HG03280 (cell line): ENCODE measurements around the gene CFAP58.
A peak's percentile ranks its signal among the peaks of the same experiment; 100 is the strongest.

Experiments used
- ATAC-seq: cut with Tn5 transposase; IDR thresholded peaks from one replicate; pipeline ENCODE4 v1.9.1; 2021; ENCODE audit warnings: mild to moderate bottlenecking, moderate library complexity; ENCODE audit not compliant: unreplicated experiment

Gene CFAP58, protein sequence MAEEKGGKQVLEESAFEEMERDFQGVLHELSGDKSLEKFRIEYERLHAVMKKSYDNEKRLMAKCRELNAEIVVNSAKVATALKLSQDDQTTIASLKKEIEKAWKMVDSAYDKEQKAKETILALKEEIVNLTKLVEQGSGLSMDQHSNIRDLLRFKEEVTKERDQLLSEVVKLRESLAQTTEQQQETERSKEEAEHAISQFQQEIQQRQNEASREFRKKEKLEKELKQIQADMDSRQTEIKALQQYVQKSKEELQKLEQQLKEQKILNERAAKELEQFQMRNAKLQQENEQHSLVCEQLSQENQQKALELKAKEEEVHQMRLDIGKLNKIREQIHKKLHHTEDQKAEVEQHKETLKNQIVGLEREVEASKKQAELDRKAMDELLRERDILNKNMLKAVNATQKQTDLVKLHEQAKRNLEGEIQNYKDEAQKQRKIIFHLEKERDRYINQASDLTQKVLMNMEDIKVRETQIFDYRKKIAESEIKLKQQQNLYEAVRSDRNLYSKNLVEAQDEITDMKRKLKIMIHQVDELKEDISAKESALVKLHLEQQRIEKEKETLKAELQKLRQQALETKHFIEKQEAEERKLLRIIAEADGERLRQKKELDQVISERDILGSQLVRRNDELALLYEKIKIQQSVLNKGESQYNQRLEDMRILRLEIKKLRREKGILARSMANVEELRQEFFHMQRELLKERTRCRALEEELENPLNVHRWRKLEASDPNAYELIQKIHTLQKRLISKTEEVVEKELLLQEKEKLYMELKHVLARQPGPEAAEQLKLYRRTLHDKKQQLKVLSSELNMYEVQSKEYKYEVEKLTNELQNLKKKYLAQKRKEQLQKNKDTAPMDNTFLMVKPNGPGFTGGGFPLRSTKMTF

GRCh38 chr10:104353325-104354048 is at the start of gene CFAP58:
Gene CFAP58 (plus strand): TSS chr10:104353833. CDS start chr10:104353898, 65 bp downstream.
- peak; percentile 53 for ATAC-seq

GRCh38 chr10:104304356-104304745 is 49.3 kb upstream of the CFAP58 start:
- no peak for ATAC-seq

DNA sequence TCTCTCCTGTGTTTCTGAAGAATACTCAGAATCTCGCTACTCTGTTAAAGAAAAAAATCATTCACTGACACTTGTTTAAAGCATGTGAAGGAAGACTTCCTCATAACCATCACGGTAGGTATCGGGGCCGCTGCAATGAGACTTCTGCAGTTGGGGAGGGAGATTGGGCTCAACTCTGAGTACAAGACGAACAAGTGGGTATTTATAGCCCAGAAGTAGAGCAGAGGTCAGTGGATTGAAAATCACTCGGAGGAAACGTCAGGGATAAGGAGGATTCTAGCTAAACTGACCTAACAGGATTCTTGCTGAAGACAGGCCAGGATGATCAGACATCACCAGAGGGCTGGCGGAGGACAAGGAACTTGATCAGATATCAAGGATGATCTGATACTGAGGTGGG is 48.7 kb upstream of the CFAP58 start:
- ATAC-seq: no peak

- ATAC-seq: no peak
Observed at GRCh38 chr10:104306897-104307296, 46.7 kb upstream of the CFAP58 start.

- no peak for ATAC-seq
Observed at GRCh38 chr10:104307576-104308438, 45.8 kb upstream of the CFAP58 start.

DNA sequence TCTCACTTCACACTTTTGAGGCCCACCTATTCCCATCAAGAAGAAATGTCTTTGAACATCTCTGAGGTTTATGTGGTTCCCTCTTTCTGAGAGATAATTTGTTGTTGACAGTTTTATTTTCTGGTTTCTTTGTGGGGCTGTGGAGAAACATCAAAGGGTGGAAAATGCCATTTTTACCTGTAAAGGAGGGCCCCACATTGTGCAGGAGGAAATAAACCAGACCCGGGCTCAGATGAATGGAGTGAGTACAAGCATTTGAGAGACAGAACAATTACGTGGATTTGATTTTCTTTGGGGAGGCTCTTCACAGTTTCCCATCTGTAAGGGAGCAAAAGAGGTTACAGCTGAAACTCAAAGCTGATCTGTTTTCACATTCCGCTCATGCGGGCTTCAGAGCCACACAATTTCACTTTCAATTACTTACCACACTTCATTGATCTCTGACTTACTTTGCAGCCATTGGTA is 45.2 kb upstream of the CFAP58 start:
- peak; percentile 64 for ATAC-seq

- ATAC-seq: no peak
Observed at GRCh38 chr10:104309980-104310978, 43.4 kb upstream of the CFAP58 start.

- ATAC-seq: no peak
Observed at GRCh38 chr10:104311184-104311720, 42.4 kb upstream of the CFAP58 start.

- no peak for ATAC-seq
Observed at GRCh38 chr10:104314591-104315485, 38.8 kb upstream of the CFAP58 start.

DNA sequence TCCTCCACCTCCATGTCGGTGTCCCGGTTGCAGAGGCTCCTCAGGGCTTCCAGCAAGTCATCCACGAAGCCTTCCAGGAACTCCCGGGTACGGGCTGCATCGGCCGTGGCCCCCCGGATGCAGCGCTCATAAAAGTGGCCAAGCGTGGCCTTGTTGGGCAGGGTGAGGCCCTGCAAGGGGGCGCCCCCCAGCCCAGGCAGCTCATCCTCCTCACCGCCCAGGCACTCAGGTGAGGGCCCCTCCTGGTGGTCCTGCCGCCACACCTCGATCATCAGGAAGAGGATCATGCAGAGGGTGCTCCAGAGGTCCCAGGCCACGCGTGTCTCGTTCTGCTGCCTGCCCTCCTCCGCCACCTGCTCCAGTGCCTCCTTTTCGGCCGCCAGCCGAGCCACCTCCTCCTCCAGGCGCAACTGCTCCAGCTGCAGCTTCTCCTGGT is 38.1 kb upstream of the CFAP58 start:
- ATAC-seq: no peak

- ATAC-seq: no peak
Observed at GRCh38 chr10:104316321-104317099, 37.1 kb upstream of the CFAP58 start.

DNA sequence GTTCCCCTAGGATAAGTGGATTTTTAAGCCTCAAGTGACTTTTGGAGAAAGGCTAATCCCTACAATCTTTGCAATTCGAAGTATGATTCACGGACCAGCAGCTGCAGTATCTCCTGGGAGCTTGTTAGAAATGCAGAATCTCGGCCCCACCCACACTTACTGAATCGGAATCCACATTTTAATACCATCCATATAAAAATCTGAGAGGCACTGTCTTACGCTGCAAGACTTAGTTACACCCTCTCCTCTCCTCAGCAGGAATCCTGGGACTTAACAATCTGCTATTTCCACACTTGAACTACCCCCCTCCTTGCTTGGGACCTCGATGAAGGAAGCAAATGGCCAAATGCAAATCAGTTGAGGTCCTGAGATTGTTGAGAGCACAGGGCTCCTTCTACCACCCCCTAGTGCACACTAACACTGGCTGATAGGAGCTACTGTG is 36.3 kb upstream of the CFAP58 start:
- ATAC-seq: no peak

GRCh38 chr10:104317726-104318299 is 35.8 kb upstream of the CFAP58 start:
- ATAC-seq: no peak

GRCh38 chr10:104318326-104318725 is 35.3 kb upstream of the CFAP58 start:
- ATAC-seq: no peak

- ATAC-seq: no peak
Observed at GRCh38 chr10:104318810-104319741, 34.6 kb upstream of the CFAP58 start.
